HFF-Myc (cell line): Measurements from ENCODE around the gene TTYH2.

Experiments
- DNase-seq: peaks from one replicate; pipeline ENCODE4 v3.0.0-alpha.2; 2011; ENCODE audit warnings: low read depth; ENCODE audit errors: extremely low read depth
- H3K4me3 ChIP-seq: replicated peaks from 2 replicates; pipeline ENCODE4 v1.5.1; 2011; ENCODE audit warnings: low read depth, mild to moderate bottlenecking, control low read depth, low read length
- CTCF ChIP-seq: IDR thresholded peaks from 2 replicates; pipeline ENCODE4 v1.5.1; 2012; ENCODE audit warnings: mild to moderate bottlenecking, low read depth, low read length, control low read depth; ENCODE audit errors: missing control alignments

Gene TTYH2

GRCh38 chr17:74241847-74242246 lies 28.5 kb downstream of the TTYH2 start:
- no peak for TF ChIP-seq CTCF
- DNase-seq = no peak
- no peak overlapping the region for H3K4me3 ChIP-seq

- no peak for TF ChIP-seq CTCF
- no peak overlapping the region for H3K4me3 ChIP-seq
- no peak for DNase-seq
These were observed 29.8 kb downstream of the TTYH2 start for GRCh38 chr17:74243013-74243755.

- no peak overlapping the region for H3K4me3 ChIP-seq
- DNase-seq = no peak
- TF ChIP-seq CTCF = no peak
These were observed 30.8 kb downstream of the TTYH2 start for GRCh38 chr17:74244128-74244527.

GRCh38 chr17:74244548-74244947 lies 31.2 kb downstream of the TTYH2 start:
- H3K4me3 ChIP-seq = no peak overlapping the region
- no peak for DNase-seq
- no peak for TF ChIP-seq CTCF

- TF ChIP-seq CTCF = no peak
- no peak for DNase-seq
- H3K4me3 ChIP-seq = no peak overlapping the region
These were observed 31.9 kb downstream of the TTYH2 start for GRCh38 chr17:74245145-74245831.

GRCh38 chr17:74245871-74246270 lies 32.5 kb downstream of the TTYH2 start:
- no peak for TF ChIP-seq CTCF
- H3K4me3 ChIP-seq = no peak overlapping the region
- DNase-seq = no peak
